Astrocyte (in vitro differentiated cells and primary cell): ENCODE measurements around the gene RBFOX2. TPM values are rescaled to one million over a fixed set of nuclear protein-coding genes. Genes with fewer than 3 reads are reported as not detected.

Experiments used
- DNase-seq: peaks from one replicate; pipeline ENCODE4 v3.0.0-alpha.2; 2010; ENCODE audit warnings: low read depth
- FAIRE-seq: peaks from 2 replicates; lab custom pipeline; 2011; peaks lifted over from hg19 to GRCh38; lab: Jason Lieb, UNC
- H2AFZ ChIP-seq: 2 replicates; pipeline ENCODE4 v1.6.0; 2012; ENCODE audit warnings: low read depth, low read length, inconsistent platforms
- H3K27ac ChIP-seq: 2 replicates; pipeline ENCODE4 v1.5.1; 2011; ENCODE audit warnings: low read depth, low read length, inconsistent platforms
- H3K27me3 ChIP-seq: 2 replicates; pipeline ENCODE4 v1.6.0; 2011; ENCODE audit warnings: low read length, inconsistent platforms; ENCODE audit not compliant: insufficient read depth
- H3K36me3 ChIP-seq: 2 replicates; pipeline ENCODE4 v1.5.1; 2011; ENCODE audit warnings: low read length, inconsistent platforms; ENCODE audit not compliant: insufficient read depth
- H3K4me1 ChIP-seq: 2 replicates; pipeline ENCODE4 v1.5.1; 2011; ENCODE audit warnings: low read length, inconsistent platforms; ENCODE audit not compliant: insufficient read depth
- H3K4me2 ChIP-seq: 2 replicates; pipeline ENCODE4 v1.6.0; 2012; ENCODE audit warnings: low read length, inconsistent platforms
- H3K4me3 ChIP-seq: 2 replicates; pipeline ENCODE4 v1.5.1; 2011; ENCODE audit warnings: low read depth, mild to moderate bottlenecking, low read length, inconsistent platforms; ENCODE audit not compliant: insufficient read depth
- H3K79me2 ChIP-seq: 2 replicates; pipeline ENCODE4 v1.6.0; 2012; ENCODE audit warnings: mild to moderate bottlenecking, low read length, inconsistent platforms; ENCODE audit not compliant: insufficient read depth
- H3K9ac ChIP-seq: 2 replicates; pipeline ENCODE4 v1.6.0; 2012; ENCODE audit warnings: mild to moderate bottlenecking, low read length, inconsistent platforms
- H3K9me3 ChIP-seq: 2 replicates; pipeline ENCODE4 v1.5.1; 2012; ENCODE audit warnings: low read depth, mild to moderate bottlenecking, low read length, inconsistent platforms; ENCODE audit not compliant: insufficient read depth
- H4K20me1 ChIP-seq: 2 replicates; pipeline ENCODE4 v1.6.0; 2012; ENCODE audit warnings: low read length, inconsistent platforms; ENCODE audit not compliant: insufficient read depth
- H3K27ac Mint-ChIP-seq: one replicate; pipeline ENCODE4 v1.8.0; 2021; ENCODE audit warnings: mild to moderate bottlenecking, mixed read lengths; ENCODE audit not compliant: unreplicated experiment
- H3K27me3 Mint-ChIP-seq: one replicate; pipeline ENCODE4 v1.8.0; 2021; ENCODE audit warnings: low read depth, mixed read lengths; ENCODE audit not compliant: unreplicated experiment
- H3K36me3 Mint-ChIP-seq: one replicate; pipeline ENCODE4 v1.8.0; 2021; ENCODE audit warnings: low read depth, mixed read lengths; ENCODE audit not compliant: unreplicated experiment
- H3K4me1 Mint-ChIP-seq: one replicate; pipeline ENCODE4 v1.8.0; 2021; ENCODE audit warnings: low read depth, mixed read lengths; ENCODE audit not compliant: unreplicated experiment
- H3K4me3 Mint-ChIP-seq: one replicate; pipeline ENCODE4 v1.8.0; 2021; ENCODE audit warnings: mild to moderate bottlenecking, moderate library complexity, mixed read lengths; ENCODE audit not compliant: unreplicated experiment
- H3K9me3 Mint-ChIP-seq: one replicate; pipeline ENCODE4 v1.8.0; 2021; ENCODE audit warnings: mild to moderate bottlenecking, mixed read lengths; ENCODE audit not compliant: unreplicated experiment
- CTCF ChIP-seq: IDR thresholded peaks from 2 replicates; pipeline ENCODE4 v1.5.1; 2011; ENCODE audit warnings: low read depth, mild to moderate bottlenecking, inconsistent platforms, low read length, moderate library complexity; ENCODE audit not compliant: insufficient read depth
- EZH2 ChIP-seq: IDR thresholded peaks from 2 replicates; pipeline ENCODE4 v1.6.1; 2012; ENCODE audit warnings: mild to moderate bottlenecking, low read length, inconsistent platforms; ENCODE audit not compliant: insufficient read depth
- total RNA-seq: library from RNA; stranded (reverse); gene quantifications from 2 replicates; pipeline ENCODE4 v1.2.1, GENCODE V29; 2021

RBFOX2 gene
- total RNA-seq, 1 donor from 2014 or later, result 169 TPM

- H3K27me3 Mint-ChIP-seq, result no peaks in the 10 kb centered on the region
- H3K4me1 Mint-ChIP-seq, result peaks cover 31% of the 10 kb centered on the region
- H3K27ac ChIP-seq, result peak overlapping the region; percentile 81
- peak overlapping the region; percentile 100 for H3K4me2 ChIP-seq
- H2AFZ ChIP-seq, result no peak overlapping the region
- no peaks in the 10 kb centered on the region for H3K27me3 ChIP-seq
- H3K4me3 Mint-ChIP-seq, result peak overlapping the region; percentile 97
- H3K36me3 ChIP-seq, result no peaks in the 10 kb centered on the region
- H4K20me1 ChIP-seq, result peaks cover 50% of the 10 kb centered on the region
- no peak for FAIRE-seq
- H3K9ac ChIP-seq, result peak overlapping the region; percentile 91
- no peaks in the 10 kb centered on the region for H3K36me3 Mint-ChIP-seq
- H3K9me3 Mint-ChIP-seq, result no peaks in the 10 kb centered on the region
- peaks cover 75% of the 10 kb centered on the region for H3K79me2 ChIP-seq
- H3K9me3 ChIP-seq, result no peaks in the 10 kb centered on the region
- H3K27ac Mint-ChIP-seq, result peak overlapping the region; percentile 63
- DNase-seq, result peak; percentile 53
- peaks cover 35% of the 10 kb centered on the region for H3K4me1 ChIP-seq
- H3K4me3 ChIP-seq, result peak overlapping the region; percentile 92
- TF ChIP-seq CTCF (peak; percentile 38), EZH2 (no peak)
Observed at GRCh38 chr22:35838855-35839576, 189.6 kb downstream of the RBFOX2 start.

- Histone ChIP-seq H3K27ac (peak overlapping the region; percentile 92), H3K27me3 (no peaks in the 10 kb centered on the region), H2AFZ (no peak overlapping the region), H3K4me2 (peak overlapping the region; percentile 100), H3K36me3 (no peaks in the 10 kb centered on the region), H3K4me1 (peaks cover 38% of the 10 kb centered on the region), H3K9ac (peak overlapping the region; percentile 87), H3K9me3 (no peaks in the 10 kb centered on the region), H4K20me1 (peaks cover 57% of the 10 kb centered on the region), H3K79me2 (peaks cover 82% of the 10 kb centered on the region), H3K4me3 (peak overlapping the region; percentile 92)
- H3K27me3 Mint-ChIP-seq, result no peaks in the 10 kb centered on the region
- H3K4me1 Mint-ChIP-seq, result peaks cover 36% of the 10 kb centered on the region
- TF ChIP-seq EZH2 (no peak), CTCF (no peak)
- FAIRE-seq, result peak; percentile 79
- H3K27ac Mint-ChIP-seq, result peak overlapping the region; percentile 87
- H3K36me3 Mint-ChIP-seq, result no peaks in the 10 kb centered on the region
- H3K9me3 Mint-ChIP-seq, result no peaks in the 10 kb centered on the region
- DNase-seq, result no peak
- peak overlapping the region; percentile 97 for H3K4me3 Mint-ChIP-seq
Observed at GRCh38 chr22:35837101-35837727, 191.4 kb downstream of the RBFOX2 start.
